Panc1 (cell line): ENCODE measurements around the gene CTNND2. TPM values are rescaled to one million over a fixed set of nuclear protein-coding genes. Genes with fewer than 3 reads are reported as not detected.

ENCODE experiments used
- ATAC-seq: fragments of 200-7000 bp; cut with Tn5 transposase; 2 replicates; pipeline ENCODE4 v1.9.1; 2020; ENCODE audit warnings: mild to moderate bottlenecking, moderate library complexity
- BruUV-seq: library from RNA; stranded (reverse); fragments of 400-500 nt; replicated peaks from 2 replicates; lab custom pipeline; 2021; lab: Mats Ljungman, UMichigan
- CTCF ChIA-PET: fragments of 300-600 bp; sonication (Branson Sonifier 250); formaldehyde crosslinking; loops from one replicate; lab custom pipeline; 2022; ENCODE audit warnings: antibody characterized with exemption; lab: Charles Lee
- POLR2A ChIA-PET: fragments of 300-600 bp; sonication (Branson Sonifier 250); formaldehyde crosslinking; loops from one replicate; lab custom pipeline; 2022; ENCODE audit warnings: antibody characterized with exemption; lab: Charles Lee
- DNase-seq: peaks from one replicate; pipeline ENCODE4 v3.0.0-alpha.2; 2010; ENCODE audit warnings: low read depth, low spot score
- H3K27ac ChIP-seq: 2 replicates; pipeline ENCODE4 v1.5.1; 2011; ENCODE audit warnings: mild to moderate bottlenecking, low read length, inconsistent platforms
- H3K27me3 ChIP-seq: fragments of 200-500 bp; sonication (Bioruptor generic); 2 replicates; pipeline ENCODE4 v1.6.0; 2014; ENCODE audit warnings: low read length, inconsistent platforms; ENCODE audit not compliant: control insufficient read depth, insufficient read depth
- H3K36me3 ChIP-seq: fragments of 200-500 bp; sonication (Bioruptor generic); 2 replicates; pipeline ENCODE4 v1.5.1; 2014; ENCODE audit warnings: inconsistent platforms, mild to moderate bottlenecking, low read length, moderate library complexity; ENCODE audit not compliant: control insufficient read depth, insufficient read depth
- H3K4me1 ChIP-seq: 2 replicates; pipeline ENCODE4 v1.5.1; 2011; ENCODE audit warnings: inconsistent platforms, mild to moderate bottlenecking, low read length, moderate library complexity; ENCODE audit not compliant: control insufficient read depth, insufficient read depth
- H3K4me3 ChIP-seq, 2 experiments: 2 replicates each; pipeline ENCODE4 v1.5.1; 2011 to 2012; ENCODE audit warnings: low read depth in 2 of 2, low read length in 2 of 2, mild to moderate bottlenecking in 2 of 2, inconsistent platforms in 1 of 2, moderate library complexity in 1 of 2
- H3K9me3 ChIP-seq: fragments of 200-500 bp; sonication (Bioruptor generic); 2 replicates; pipeline ENCODE4 v1.5.1; 2014; ENCODE audit warnings: low read depth, mild to moderate bottlenecking, inconsistent platforms, low read length, moderate library complexity; ENCODE audit not compliant: control insufficient read depth, insufficient read depth
- CTCF ChIP-seq: fragments of 450-650 bp; IDR thresholded peaks from 2 replicates; pipeline ENCODE4 v1.5.1; 2017; ENCODE audit warnings: mild to moderate bottlenecking
- POLR2AphosphoS5 ChIP-seq: IDR thresholded peaks from 2 replicates; pipeline ENCODE4 v1.6.1; 2012; ENCODE audit warnings: mild to moderate bottlenecking, low read depth, low read length, moderate library complexity
- SIN3A ChIP-seq: IDR thresholded peaks from 2 replicates; pipeline ENCODE4 v1.6.1; 2012; ENCODE audit warnings: low read depth, mild to moderate bottlenecking, low read length, moderate library complexity, borderline replicate concordance; ENCODE audit not compliant: insufficient read depth
- TCF7L2 ChIP-seq: IDR thresholded peaks from 2 replicates; pipeline ENCODE4 v1.6.1; 2011; ENCODE audit warnings: mild to moderate bottlenecking, low read depth, low read length, inconsistent platforms
- in situ Hi-C: cut with HindIII; loops from 2 replicates; pipeline ENCODE4 v1.10.0; 2016; ENCODE audit warnings: low sequenced_read_pairs, low pct_unique_long_range_greater_than_20kb
- intact Hi-C: fragments of 100-400 bp; cut with micrococcal nuclease; formaldehyde crosslinking; loops from one replicate; pipeline ENCODE4 v1.10.0; 2022; ENCODE audit not compliant: unreplicated experiment
- total RNA-seq: library from RNA; stranded (reverse); gene quantifications from one replicate; pipeline ENCODE4 v1.2.1, GENCODE V29; 2021; ENCODE audit not compliant: unreplicated experiment
- TF ChIP-seq, protein P1 (sequence below), 2 experiments: IDR thresholded peaks; 2 replicates each; pipeline ENCODE4 v1.6.1; 2011 to 2012; ENCODE audit warnings: low read depth in 2 of 2, control low read depth in 1 of 2, low read length in 1 of 2, mild to moderate bottlenecking in 1 of 2, moderate library complexity in 1 of 2; ENCODE audit not compliant: insufficient read depth in 1 of 2

CTNND2 gene
- total RNA-seq, 1 experiment from 2014 or later, result 1.0 TPM

GRCh38 chr5:11072568-11072967 lies 831.7 kb downstream of the CTNND2 start:
- H3K9me3 ChIP-seq, result no peaks in the 10 kb centered on the region
- ATAC-seq, result no peak
- TF ChIP-seq CTCF, result no peak
- TF ChIP-seq, protein P1, sequence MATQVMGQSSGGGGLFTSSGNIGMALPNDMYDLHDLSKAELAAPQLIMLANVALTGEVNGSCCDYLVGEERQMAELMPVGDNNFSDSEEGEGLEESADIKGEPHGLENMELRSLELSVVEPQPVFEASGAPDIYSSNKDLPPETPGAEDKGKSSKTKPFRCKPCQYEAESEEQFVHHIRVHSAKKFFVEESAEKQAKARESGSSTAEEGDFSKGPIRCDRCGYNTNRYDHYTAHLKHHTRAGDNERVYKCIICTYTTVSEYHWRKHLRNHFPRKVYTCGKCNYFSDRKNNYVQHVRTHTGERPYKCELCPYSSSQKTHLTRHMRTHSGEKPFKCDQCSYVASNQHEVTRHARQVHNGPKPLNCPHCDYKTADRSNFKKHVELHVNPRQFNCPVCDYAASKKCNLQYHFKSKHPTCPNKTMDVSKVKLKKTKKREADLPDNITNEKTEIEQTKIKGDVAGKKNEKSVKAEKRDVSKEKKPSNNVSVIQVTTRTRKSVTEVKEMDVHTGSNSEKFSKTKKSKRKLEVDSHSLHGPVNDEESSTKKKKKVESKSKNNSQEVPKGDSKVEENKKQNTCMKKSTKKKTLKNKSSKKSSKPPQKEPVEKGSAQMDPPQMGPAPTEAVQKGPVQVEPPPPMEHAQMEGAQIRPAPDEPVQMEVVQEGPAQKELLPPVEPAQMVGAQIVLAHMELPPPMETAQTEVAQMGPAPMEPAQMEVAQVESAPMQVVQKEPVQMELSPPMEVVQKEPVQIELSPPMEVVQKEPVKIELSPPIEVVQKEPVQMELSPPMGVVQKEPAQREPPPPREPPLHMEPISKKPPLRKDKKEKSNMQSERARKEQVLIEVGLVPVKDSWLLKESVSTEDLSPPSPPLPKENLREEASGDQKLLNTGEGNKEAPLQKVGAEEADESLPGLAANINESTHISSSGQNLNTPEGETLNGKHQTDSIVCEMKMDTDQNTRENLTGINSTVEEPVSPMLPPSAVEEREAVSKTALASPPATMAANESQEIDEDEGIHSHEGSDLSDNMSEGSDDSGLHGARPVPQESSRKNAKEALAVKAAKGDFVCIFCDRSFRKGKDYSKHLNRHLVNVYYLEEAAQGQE (IDR thresholded peaks at IDR 0.05; ENCODE audit: insufficient read depth in 1 of 2, low read depth in 2 of 2, low read length in 1 of 2), result no peak
- TF ChIP-seq SIN3A, result no peak
- TF ChIP-seq POLR2AphosphoS5, result no peak
- no peak for TF ChIP-seq TCF7L2
- no peak for DNase-seq
- peaks cover 14% of the 10 kb centered on the region for H3K27me3 ChIP-seq
- ChIA-PET POLR2A (no interaction called here), CTCF (no interaction called here)
- H3K36me3 ChIP-seq, result no peaks in the 10 kb centered on the region
- intact Hi-C loops (no loop called here), in situ Hi-C loops (no loop called here)
- no peaks in the 10 kb centered on the region for H3K4me1 ChIP-seq
- BruUV-seq, result no TSS peak
- no peak overlapping the region for H3K27ac ChIP-seq
- no peak overlapping the region for H3K4me3 ChIP-seq

GRCh38 chr5:11072076-11072475 lies 832.2 kb downstream of the CTNND2 start:
- intact Hi-C loops, result no loop called here
- Histone ChIP-seq H3K4me1 (no peaks in the 10 kb centered on the region), H3K36me3 (no peaks in the 10 kb centered on the region), H3K27ac (no peak overlapping the region), H3K27me3 (peaks cover 14% of the 10 kb centered on the region), H3K9me3 (no peaks in the 10 kb centered on the region), H3K4me3 (no peak overlapping the region)
- in situ Hi-C loops, result no loop called here
- DNase-seq (no peak), ATAC-seq (no peak)
- TF ChIP-seq, protein P1 (IDR thresholded peaks at IDR 0.05; ENCODE audit: insufficient read depth in 1 of 2, low read depth in 2 of 2, low read length in 1 of 2), result no peak
- no peak for TF ChIP-seq TCF7L2
- no peak for TF ChIP-seq CTCF
- TF ChIP-seq SIN3A, result no peak
- no peak for TF ChIP-seq POLR2AphosphoS5
- BruUV-seq, result no TSS peak
- POLR2A ChIA-PET, result no interaction called here
- CTCF ChIA-PET, result no interaction called here
